CD4-positive, CD25-positive, alpha-beta regulatory T cell (primary cell): ENCODE results near the gene CEMIP. TPM values are rescaled to one million over a fixed set of nuclear protein-coding genes. Genes with fewer than 3 reads are reported as not detected.
A peak's percentile ranks its signal among the peaks of the same experiment; 100 is the strongest.
"Not testable (repeated sequence)": the region's sequence is repeated elsewhere in the genome, so short reads cannot be mapped to it uniquely, and the experiment has no call there.

Experiments
- ATAC-seq, 2 donors: fragments of 150-1000 bp; cut with Tn5 transposase; one replicate each; pipeline ENCODE4 v1.10.0; 2021; ENCODE audit warnings: low read depth in 2 of 2, moderate number of reproducible peaks in 2 of 2, moderate library complexity in 1 of 2
- DNase-seq, 3 donors: peaks; one replicate each; pipeline versions ENCODE4 v3.0.0 to v3.0.0-alpha.2; 2012 to 2022; ENCODE audit warnings: mixed read lengths in 1 of 3
- H3K27ac ChIP-seq: one replicate; pipeline ENCODE4 v1.7.0; 2013; ENCODE audit warnings: mild to moderate bottlenecking, low read length; ENCODE audit not compliant: insufficient read depth, poor library complexity, severe bottlenecking
- H3K27me3 ChIP-seq: one replicate; pipeline ENCODE4 v1.7.0; 2013; ENCODE audit warnings: low read length; ENCODE audit not compliant: control insufficient read depth, insufficient read depth
- H3K36me3 ChIP-seq: one replicate; pipeline ENCODE4 v1.7.0; 2013; ENCODE audit warnings: mild to moderate bottlenecking, low read length, moderate library complexity; ENCODE audit not compliant: control insufficient read depth, insufficient read depth
- H3K4me1 ChIP-seq: 2 replicates; pipeline ENCODE4 v1.7.0; 2013; ENCODE audit warnings: mild to moderate bottlenecking, low read length; ENCODE audit not compliant: insufficient read depth, control insufficient read depth, poor library complexity, severe bottlenecking
- H3K4me3 ChIP-seq: one replicate; pipeline ENCODE4 v1.7.0; 2013; ENCODE audit warnings: low read depth, mild to moderate bottlenecking, low read length, moderate library complexity
- H3K9me3 ChIP-seq, 2 experiments: 1 replicate in 1 of 2; 2 replicates in 1 of 2; pipeline ENCODE4 v1.7.0; 2013; ENCODE audit warnings: low read length in 2 of 2, mild to moderate bottlenecking in 1 of 2, moderate library complexity in 1 of 2; ENCODE audit not compliant: control insufficient read depth in 2 of 2
- H3K27ac Mint-ChIP-seq, 3 donors: one replicate each; pipeline ENCODE4 v1.8.0; 2020 to 2022; ENCODE audit warnings: mild to moderate bottlenecking in 3 of 3, mixed read lengths in 3 of 3, moderate library complexity in 2 of 3
- H3K27me3 Mint-ChIP-seq: one replicate; pipeline ENCODE4 v1.8.0; 2022; ENCODE audit warnings: mild to moderate bottlenecking, mixed read lengths
- H3K36me3 Mint-ChIP-seq: one replicate; pipeline ENCODE4 v1.8.0; 2020; ENCODE audit warnings: mixed read lengths
- H3K4me1 Mint-ChIP-seq, 4 donors: one replicate each; pipeline ENCODE4 v1.8.0; 2020 to 2022; ENCODE audit warnings: mixed read lengths in 4 of 4, mild to moderate bottlenecking in 1 of 4
- H3K4me3 Mint-ChIP-seq, 4 donors: one replicate each; pipeline ENCODE4 v1.8.0; 2020 to 2022; ENCODE audit warnings: mild to moderate bottlenecking in 4 of 4, mixed read lengths in 4 of 4, moderate library complexity in 3 of 4
- H3K9me3 Mint-ChIP-seq, 7 donors: one replicate each; pipeline ENCODE4 v1.8.0; 2020 to 2022; ENCODE audit warnings: mixed read lengths in 7 of 7, mild to moderate bottlenecking in 3 of 7, moderate library complexity in 2 of 7
- polyA plus RNA-seq, 4 donors: library from polyadenylated mRNA; unstranded; fragments of 300-500 nt; fragmentation: Illumina TruSeq; gene quantifications; one replicate each; pipeline ENCODE4 v1.2.3, GENCODE V29; 2021
- total RNA-seq: library from RNA; stranded (reverse); gene quantifications from one replicate; pipeline ENCODE4 v1.2.3, GENCODE V29; 2022

CEMIP gene
- total and polyA plus RNA-seq, 5 donors from 2014 or later, result 0.10 to 0.44 TPM; not detected in 3

- Mint-ChIP-seq H3K4me3 (no peak overlapping the region), H3K4me1 (peaks cover 0 to 10% (median 6%) of the 10 kb centered on the region in 4 donors), H3K27ac (peak overlapping the region in 1 of 3 donors; percentile 42), H3K36me3 (peaks cover 50% of the 10 kb centered on the region), H3K9me3 (no peaks in the 10 kb centered on the region), H3K27me3 (no peaks in the 10 kb centered on the region)
- Histone ChIP-seq H3K27ac (no peak overlapping the region), H3K4me3 (no peak overlapping the region), H3K36me3 (peaks cover 35% of the 10 kb centered on the region), H3K9me3 (no peaks in the 10 kb centered on the region), H3K4me1 (no peaks in the 10 kb centered on the region), H3K27me3 (no peaks in the 10 kb centered on the region)
- ATAC-seq (no peak), DNase-seq (no peak)
Measured at GRCh38 chr15:80953001-80953952, 174.1 kb downstream of the CEMIP start.

DNA sequence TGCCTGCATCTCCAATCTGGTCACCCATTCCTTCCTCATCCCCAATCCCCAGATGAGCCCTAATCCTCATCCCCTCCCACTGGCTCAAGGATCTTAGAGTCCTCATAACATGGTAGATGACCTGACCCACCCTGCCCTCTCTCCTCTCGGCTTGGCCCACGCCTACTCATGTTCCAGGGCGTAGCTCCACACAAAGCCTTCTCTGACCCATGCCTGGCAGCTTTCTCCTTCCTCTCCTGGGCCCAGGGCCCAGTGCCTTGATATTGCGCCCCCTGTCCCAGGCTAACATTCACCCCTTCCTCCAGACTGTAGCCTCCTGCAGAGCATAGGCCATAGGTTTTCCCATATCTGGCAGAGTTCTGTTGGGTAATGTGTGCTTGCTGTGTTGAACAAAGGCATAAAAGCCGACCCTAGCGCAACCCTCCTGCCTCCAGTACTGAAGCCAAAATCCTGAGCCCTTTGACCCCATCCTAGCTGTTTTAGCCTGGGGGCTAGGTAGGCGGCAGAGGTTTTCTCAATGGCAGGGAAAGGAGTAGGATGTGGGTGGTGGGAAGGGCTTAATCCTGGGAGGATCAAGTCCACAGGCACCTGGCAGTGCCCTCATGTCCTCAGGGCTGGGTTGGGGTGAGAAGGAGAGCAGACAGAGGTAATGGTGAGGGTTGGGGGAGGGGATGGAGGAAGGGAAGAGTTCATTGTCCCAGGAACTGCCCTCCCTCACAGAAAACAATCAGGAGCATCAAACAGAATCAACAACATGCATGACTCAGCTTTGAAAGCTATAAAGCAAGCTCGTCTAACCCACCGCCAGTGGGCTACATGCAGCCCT lies 175.0 kb downstream of the CEMIP start:
- ATAC-seq (no peak), DNase-seq (no peak)
- Mint-ChIP-seq H3K4me1 (peaks cover 0 to 10% (median 6%) of the 10 kb centered on the region in 4 donors), H3K9me3 (no peaks in the 10 kb centered on the region), H3K36me3 (peaks cover 53% of the 10 kb centered on the region), H3K27me3 (no peaks in the 10 kb centered on the region), H3K27ac (no peak overlapping the region), H3K4me3 (no peak overlapping the region)
- Histone ChIP-seq H3K4me3 (no peak overlapping the region), H3K27ac (no peak overlapping the region), H3K4me1 (no peaks in the 10 kb centered on the region), H3K9me3 (no peaks in the 10 kb centered on the region), H3K36me3 (peaks cover 28% of the 10 kb centered on the region), H3K27me3 (no peaks in the 10 kb centered on the region)

- H3K9me3 Mint-ChIP-seq, H3K4me3 Mint-ChIP-seq, H3K9me3 ChIP-seq, H3K27me3 Mint-ChIP-seq, H3K27ac ChIP-seq, H3K4me1 ChIP-seq, H3K27me3 ChIP-seq, H3K4me3 ChIP-seq: not testable (repeated sequence)
- peaks cover 22% of the 10 kb centered on the region for H3K36me3 ChIP-seq
- ATAC-seq, result peak; percentile 75 to 82
- Mint-ChIP-seq H3K36me3 (peaks cover 54% of the 10 kb centered on the region), H3K27ac (peak overlapping the region in 1 of 3 donors; percentile 26), H3K4me1 (peaks cover 0 to 12% (median 9%) of the 10 kb centered on the region in 4 donors)
- peak in 1 of 3 donors; percentile 34 for DNase-seq
Measured at GRCh38 chr15:80955571-80956452, 176.6 kb downstream of the CEMIP start.

- no peak overlapping the region for H3K4me3 Mint-ChIP-seq
- Histone ChIP-seq H3K9me3 (no peaks in the 10 kb centered on the region), H3K27ac (no peak overlapping the region), H3K27me3 (no peaks in the 10 kb centered on the region), H3K36me3 (peaks cover 10% of the 10 kb centered on the region), H3K4me3 (no peak overlapping the region), H3K4me1 (no peaks in the 10 kb centered on the region)
- no peaks in the 10 kb centered on the region for H3K27me3 Mint-ChIP-seq
- peak overlapping the region in 1 of 3 donors; percentile 71 for H3K27ac Mint-ChIP-seq
- no peaks in the 10 kb centered on the region for H3K9me3 Mint-ChIP-seq
- DNase-seq, result no peak
- H3K4me1 Mint-ChIP-seq, result peaks cover 9 to 19% (median 16%) of the 10 kb centered on the region in 4 donors
- H3K36me3 Mint-ChIP-seq, result peaks cover 58% of the 10 kb centered on the region
- no peak for ATAC-seq
Measured at GRCh38 chr15:80957556-80957955, 178.4 kb downstream of the CEMIP start.

- H3K9me3 Mint-ChIP-seq, result peaks cover 0 to 1% (median 0%) of the 10 kb centered on the region in 7 donors
- H3K36me3 Mint-ChIP-seq, result peaks cover 58% of the 10 kb centered on the region
- Histone ChIP-seq H3K27ac (no peak overlapping the region), H3K4me3 (no peak overlapping the region), H3K36me3 (peaks cover 10% of the 10 kb centered on the region), H3K27me3 (no peaks in the 10 kb centered on the region), H3K9me3 (no peaks in the 10 kb centered on the region), H3K4me1 (no peaks in the 10 kb centered on the region)
- no peaks in the 10 kb centered on the region for H3K27me3 Mint-ChIP-seq
- DNase-seq (no peak), ATAC-seq (no peak)
- H3K27ac Mint-ChIP-seq, result peak overlapping the region in 1 of 3 donors; percentile 71
- H3K4me1 Mint-ChIP-seq, result peaks cover 11 to 24% (median 17%) of the 10 kb centered on the region in 4 donors
- no peak overlapping the region for H3K4me3 Mint-ChIP-seq
Measured at GRCh38 chr15:80957976-80958375, 178.8 kb downstream of the CEMIP start.

DNA sequence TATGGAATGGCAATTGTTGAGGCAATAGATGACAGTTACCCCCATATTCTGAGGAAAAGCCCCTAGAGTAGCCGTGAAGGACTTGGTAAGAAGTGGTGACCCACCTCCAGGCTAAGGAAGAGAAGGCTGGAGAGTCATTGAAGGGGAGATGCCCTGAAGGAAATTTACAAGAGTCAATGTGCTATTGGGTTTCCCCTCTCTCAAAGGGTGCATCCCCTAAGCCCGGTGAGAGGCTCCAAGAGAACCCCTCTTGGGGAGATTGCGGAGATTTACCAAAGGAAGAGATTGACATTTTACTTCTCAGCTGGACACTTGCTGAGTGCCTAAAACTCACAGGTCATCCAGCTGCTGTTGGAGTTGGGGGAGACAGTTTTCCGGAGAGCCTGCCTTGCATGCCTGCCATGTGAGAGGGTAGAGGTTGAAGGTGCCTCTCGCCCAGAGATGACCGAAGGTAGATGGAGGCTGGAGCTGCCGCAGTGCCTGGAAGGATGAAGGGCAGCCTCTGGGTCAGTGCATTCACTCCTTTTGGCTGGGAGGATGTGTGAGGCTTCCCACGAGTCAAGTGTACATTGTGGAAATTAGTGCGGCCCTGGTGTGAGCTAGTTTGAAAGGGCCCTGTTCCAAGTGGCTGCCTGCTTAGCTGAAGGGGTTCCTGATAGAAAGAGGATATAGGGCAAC lies 179.8 kb downstream of the CEMIP start:
- Histone ChIP-seq H3K4me1 (no peaks in the 10 kb centered on the region), H3K27ac (no peak overlapping the region), H3K4me3 (no peak overlapping the region), H3K27me3 (no peaks in the 10 kb centered on the region), H3K36me3 (peaks cover 6% of the 10 kb centered on the region), H3K9me3 (no peaks in the 10 kb centered on the region)
- Mint-ChIP-seq H3K4me3 (no peak overlapping the region), H3K9me3 (peaks cover 0 to 1% (median 0%) of the 10 kb centered on the region in 7 donors), H3K27ac (no peak overlapping the region), H3K4me1 (peaks cover 11 to 31% (median 18%) of the 10 kb centered on the region in 4 donors), H3K27me3 (no peaks in the 10 kb centered on the region), H3K36me3 (peaks cover 62% of the 10 kb centered on the region)
- no peak for ATAC-seq
- DNase-seq, result no peak
